ENCODE measurements around the gene SYT13. TPM values are rescaled to one million over a fixed set of nuclear protein-coding genes. Genes with fewer than 3 reads are reported as not detected.

SYT13 gene
- total RNA-seq, 1 experiment from 2014 or later, result not detected

DNA sequence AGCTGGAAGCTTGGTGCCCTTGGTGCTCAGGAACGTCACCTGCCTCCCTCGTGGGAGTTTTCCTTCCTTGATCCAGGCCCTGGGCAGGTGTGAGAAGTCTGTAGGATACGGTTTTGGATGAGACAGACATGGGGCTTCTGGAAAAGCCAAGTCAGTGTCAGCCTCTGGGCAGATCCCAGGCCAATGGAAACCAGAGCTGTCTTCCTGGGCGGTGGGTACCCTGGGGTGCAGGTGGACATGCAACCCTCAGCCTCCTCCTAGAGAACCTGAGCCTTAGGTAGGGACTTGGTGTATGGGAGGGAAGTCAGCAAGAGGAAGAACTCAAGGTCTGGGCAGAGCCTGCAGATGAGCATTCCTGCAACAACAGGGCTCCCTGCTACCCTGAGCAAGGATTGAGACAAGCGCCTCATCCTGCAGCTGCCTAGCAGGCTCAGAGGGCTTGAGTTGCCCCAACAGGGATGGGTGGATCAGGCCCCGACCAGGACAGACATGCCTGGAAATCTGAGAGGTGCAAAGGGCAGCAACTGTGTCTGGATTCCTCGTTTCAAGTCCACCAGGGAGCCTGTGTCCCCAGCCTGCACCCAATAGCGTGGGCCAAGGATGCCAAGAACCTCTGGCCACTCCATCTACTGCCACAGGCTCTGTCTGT, 37.6 kb upstream of the SYT13 start:
- intact Hi-C loops (cut with micrococcal nuclease; ENCODE audit: unreplicated experiment), result no loop called here
- POLR2A ChIA-PET (ENCODE audit: unreplicated experiment), result no interaction called here
- H3K9me3 ChIP-seq (ENCODE audit: insufficient read depth, low read depth), result no peaks in the 10 kb centered on the region
- CTCF ChIA-PET, result no interaction called here
- no peak overlapping the region for H3K4me3 ChIP-seq
- no peak overlapping the region for H3K27ac ChIP-seq
- no peaks in the 10 kb centered on the region for H3K4me1 ChIP-seq (replicated peaks; ENCODE audit: insufficient read depth)
- no peaks in the 10 kb centered on the region for H3K9me2 ChIP-seq (ENCODE audit: insufficient read depth)
- H4K20me1 ChIP-seq (ENCODE audit: insufficient read depth), result no peaks in the 10 kb centered on the region
- no peak for DNase-seq
- BruUV-seq (replicated peaks), result no TSS peak
- no peak overlapping the region for H2AFZ ChIP-seq
- no peak for TF ChIP-seq EZH2 (IDR thresholded peaks at IDR 0.05; ENCODE audit: low read depth)
- TF ChIP-seq, protein P1, sequence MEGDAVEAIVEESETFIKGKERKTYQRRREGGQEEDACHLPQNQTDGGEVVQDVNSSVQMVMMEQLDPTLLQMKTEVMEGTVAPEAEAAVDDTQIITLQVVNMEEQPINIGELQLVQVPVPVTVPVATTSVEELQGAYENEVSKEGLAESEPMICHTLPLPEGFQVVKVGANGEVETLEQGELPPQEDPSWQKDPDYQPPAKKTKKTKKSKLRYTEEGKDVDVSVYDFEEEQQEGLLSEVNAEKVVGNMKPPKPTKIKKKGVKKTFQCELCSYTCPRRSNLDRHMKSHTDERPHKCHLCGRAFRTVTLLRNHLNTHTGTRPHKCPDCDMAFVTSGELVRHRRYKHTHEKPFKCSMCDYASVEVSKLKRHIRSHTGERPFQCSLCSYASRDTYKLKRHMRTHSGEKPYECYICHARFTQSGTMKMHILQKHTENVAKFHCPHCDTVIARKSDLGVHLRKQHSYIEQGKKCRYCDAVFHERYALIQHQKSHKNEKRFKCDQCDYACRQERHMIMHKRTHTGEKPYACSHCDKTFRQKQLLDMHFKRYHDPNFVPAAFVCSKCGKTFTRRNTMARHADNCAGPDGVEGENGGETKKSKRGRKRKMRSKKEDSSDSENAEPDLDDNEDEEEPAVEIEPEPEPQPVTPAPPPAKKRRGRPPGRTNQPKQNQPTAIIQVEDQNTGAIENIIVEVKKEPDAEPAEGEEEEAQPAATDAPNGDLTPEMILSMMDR (conservative IDR thresholded peaks at IDR 0.05), result no peak
- no peaks in the 10 kb centered on the region for H3F3A ChIP-seq (ENCODE audit: insufficient read depth, low read depth)
- H3K79me2 ChIP-seq (ENCODE audit: low read depth), result no peaks in the 10 kb centered on the region
- peaks cover 65% of the 10 kb centered on the region for H3K27me3 ChIP-seq (ENCODE audit: insufficient read depth, low read depth)
- no peak overlapping the region for H3K4me2 ChIP-seq
- H3K36me3 ChIP-seq (ENCODE audit: low read depth), result no peaks in the 10 kb centered on the region

DNA sequence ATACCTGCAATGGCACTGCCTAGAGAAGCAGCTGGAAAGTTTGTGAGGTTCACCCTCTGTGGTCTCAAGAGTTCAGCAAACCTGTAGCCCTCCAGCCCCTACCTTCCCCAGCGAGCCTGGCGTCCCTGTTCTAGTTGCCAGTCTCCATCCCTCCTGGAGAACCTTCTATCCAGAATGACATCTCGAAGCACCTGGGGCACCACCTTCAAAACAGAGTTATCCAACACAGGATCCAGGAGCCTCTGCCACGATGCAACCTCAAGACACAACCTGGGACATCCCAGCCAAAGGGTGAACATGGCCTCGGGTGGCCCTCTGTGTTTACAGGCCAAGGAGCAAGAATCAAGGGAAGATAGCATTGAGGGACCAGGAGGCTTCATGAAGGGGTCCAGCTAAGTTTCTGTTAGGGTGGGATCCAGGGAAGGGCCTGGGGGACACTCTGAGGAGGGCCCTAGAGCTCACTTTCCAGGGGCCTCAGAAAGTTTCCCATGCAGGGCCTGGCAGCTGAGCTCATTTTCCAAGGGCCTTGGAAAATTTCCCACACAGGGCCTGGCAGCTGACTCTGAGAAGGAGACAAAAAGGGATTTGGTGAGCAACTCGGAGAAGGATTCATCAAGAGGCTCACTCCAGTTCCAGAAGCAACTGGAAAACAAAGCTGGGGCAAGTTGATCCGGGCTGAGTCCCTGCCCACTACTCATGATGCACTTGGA, 36.9 kb upstream of the SYT13 start:
- no peaks in the 10 kb centered on the region for H3F3A ChIP-seq (ENCODE audit: insufficient read depth, low read depth)
- no peak overlapping the region for H3K27ac ChIP-seq
- no peak overlapping the region for H3K4me3 ChIP-seq
- no peak overlapping the region for H3K4me2 ChIP-seq
- no peak for DNase-seq
- H3K27me3 ChIP-seq (ENCODE audit: insufficient read depth, low read depth), result peaks cover 63% of the 10 kb centered on the region
- ChIA-PET CTCF (no interaction called here), POLR2A (ENCODE audit: unreplicated experiment) (no interaction called here)
- H3K79me2 ChIP-seq (ENCODE audit: low read depth), result no peaks in the 10 kb centered on the region
- H3K9me3 ChIP-seq (ENCODE audit: insufficient read depth, low read depth), result no peaks in the 10 kb centered on the region
- H3K4me1 ChIP-seq (replicated peaks; ENCODE audit: insufficient read depth), result no peaks in the 10 kb centered on the region
- intact Hi-C loops (cut with micrococcal nuclease; ENCODE audit: unreplicated experiment), result no loop called here
- no peak for TF ChIP-seq EZH2 (IDR thresholded peaks at IDR 0.05; ENCODE audit: low read depth)
- TF ChIP-seq, protein P1 (conservative IDR thresholded peaks at IDR 0.05), result no peak
- H3K9me2 ChIP-seq (ENCODE audit: insufficient read depth), result no peaks in the 10 kb centered on the region
- no peak overlapping the region for H2AFZ ChIP-seq
- no TSS peak for BruUV-seq (replicated peaks)
- H3K36me3 ChIP-seq (ENCODE audit: low read depth), result no peaks in the 10 kb centered on the region
- no peaks in the 10 kb centered on the region for H4K20me1 ChIP-seq (ENCODE audit: insufficient read depth)

DNA sequence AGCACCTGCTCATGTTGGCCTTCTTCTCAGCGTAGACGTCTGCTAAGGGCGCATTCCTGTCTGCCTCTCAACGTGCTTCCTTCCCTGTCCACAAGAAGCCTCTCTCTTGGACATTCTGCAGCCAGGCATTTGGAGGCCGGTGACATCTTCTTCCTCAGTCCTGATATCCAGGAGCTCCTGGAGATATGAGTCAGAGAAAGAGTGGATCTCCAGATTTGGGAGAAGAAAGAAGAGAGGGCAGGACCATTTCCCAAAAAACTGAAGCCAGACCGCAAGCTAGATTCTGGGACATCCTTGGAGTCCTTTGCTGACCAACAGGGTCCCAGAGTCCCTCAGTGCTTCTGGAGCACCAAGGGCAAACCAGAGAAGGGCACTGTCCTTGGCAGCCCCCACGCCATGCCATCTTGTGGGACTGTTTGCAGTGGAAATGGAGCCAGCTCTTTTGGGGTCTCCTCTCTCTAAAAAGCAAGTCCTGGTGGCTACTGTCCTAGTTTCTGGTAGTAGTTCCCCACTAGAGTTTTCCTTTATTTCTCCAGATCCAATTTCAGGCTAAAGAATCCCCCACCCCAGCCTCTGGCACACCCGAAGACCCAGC, 36.1 kb upstream of the SYT13 start:
- Histone ChIP-seq H3K4me1 (replicated peaks; ENCODE audit: insufficient read depth) (no peaks in the 10 kb centered on the region), H3K9me3 (ENCODE audit: insufficient read depth, low read depth) (no peaks in the 10 kb centered on the region), H3K9me2 (ENCODE audit: insufficient read depth) (no peaks in the 10 kb centered on the region), H3F3A (ENCODE audit: insufficient read depth, low read depth) (no peaks in the 10 kb centered on the region), H3K36me3 (ENCODE audit: low read depth) (no peaks in the 10 kb centered on the region), H3K4me2 (no peak overlapping the region), H3K4me3 (no peak overlapping the region), H3K27ac (no peak overlapping the region), H4K20me1 (ENCODE audit: insufficient read depth) (no peaks in the 10 kb centered on the region), H3K79me2 (ENCODE audit: low read depth) (no peaks in the 10 kb centered on the region), H3K27me3 (ENCODE audit: insufficient read depth, low read depth) (peaks cover 58% of the 10 kb centered on the region), H2AFZ (no peak overlapping the region)
- no peak for DNase-seq
- BruUV-seq (replicated peaks), result no TSS peak
- intact Hi-C loops (cut with micrococcal nuclease; ENCODE audit: unreplicated experiment), result no loop called here
- TF ChIP-seq, protein P1 (conservative IDR thresholded peaks at IDR 0.05), result no peak
- TF ChIP-seq EZH2 (IDR thresholded peaks at IDR 0.05; ENCODE audit: low read depth), result no peak
- POLR2A ChIA-PET (ENCODE audit: unreplicated experiment), result no interaction called here
- CTCF ChIA-PET, result no interaction called here

All from PC-9 (cell line).